Stimulated activated effector memory CD8-positive, alpha-beta T cell treated with anti-CD3 and anti-CD28 coated beads, Interleukin-12 subunit alpha, Interleukin-12 subunit beta, amount 100 ng/mL, for 72 hours (primary cell): ENCODE results near the gene SLC28A1.

Source experiments
- ATAC-seq: fragments of 150-1000 bp; cut with Tn5 transposase; 2 replicates; pipeline ENCODE4 v1.10.0; 2021
- DNase-seq, 2 donors: peaks; one replicate each; pipeline ENCODE4 v3.0.0; 2021 to 2022; ENCODE audit warnings: low spot score in 2 of 2
- H3K27ac Mint-ChIP-seq: one replicate; pipeline ENCODE4 v1.8.0; 2022; ENCODE audit warnings: mild to moderate bottlenecking, mixed read lengths
- H3K36me3 Mint-ChIP-seq: one replicate; pipeline ENCODE4 v1.8.0; 2022; ENCODE audit warnings: mild to moderate bottlenecking, mixed read lengths
- H3K4me1 Mint-ChIP-seq: one replicate; pipeline ENCODE4 v1.8.0; 2022; ENCODE audit warnings: mixed read lengths
- H3K4me3 Mint-ChIP-seq: one replicate; pipeline ENCODE4 v1.8.0; 2022; ENCODE audit warnings: mild to moderate bottlenecking, mixed read lengths
- H3K9me3 Mint-ChIP-seq: one replicate; pipeline ENCODE4 v1.8.0; 2022; ENCODE audit warnings: mixed read lengths

The SLC28A1 gene

DNA sequence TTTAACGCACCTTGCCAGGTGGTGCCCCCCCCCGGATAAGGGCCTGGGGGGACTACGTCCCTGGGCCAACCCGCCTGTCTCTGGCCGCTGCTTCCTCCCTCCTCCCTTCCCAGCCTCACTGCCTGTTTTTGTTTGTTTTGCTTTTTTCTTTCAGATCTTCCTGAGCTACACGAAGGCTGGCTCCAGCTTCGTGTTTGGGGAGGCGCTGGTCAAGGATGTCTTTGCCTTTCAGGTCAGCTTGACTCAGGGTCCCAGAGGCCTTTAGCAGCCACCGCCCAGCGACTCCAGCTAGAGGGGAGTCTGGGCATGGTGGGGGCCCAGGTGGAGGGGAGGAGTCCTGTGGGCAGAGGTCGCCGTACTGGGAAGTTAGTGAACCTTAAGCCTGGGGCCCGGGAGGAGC is 24.1 kb downstream of the SLC28A1 start:
- DNase-seq = no peak
- no peaks in the 10 kb centered on the region for H3K36me3 Mint-ChIP-seq
- H3K4me3 Mint-ChIP-seq = no peak overlapping the region
- H3K27ac Mint-ChIP-seq = no peak overlapping the region
- ATAC-seq = no peak
- no peaks in the 10 kb centered on the region for H3K9me3 Mint-ChIP-seq
- H3K4me1 Mint-ChIP-seq = peaks cover 9% of the 10 kb centered on the region

DNA sequence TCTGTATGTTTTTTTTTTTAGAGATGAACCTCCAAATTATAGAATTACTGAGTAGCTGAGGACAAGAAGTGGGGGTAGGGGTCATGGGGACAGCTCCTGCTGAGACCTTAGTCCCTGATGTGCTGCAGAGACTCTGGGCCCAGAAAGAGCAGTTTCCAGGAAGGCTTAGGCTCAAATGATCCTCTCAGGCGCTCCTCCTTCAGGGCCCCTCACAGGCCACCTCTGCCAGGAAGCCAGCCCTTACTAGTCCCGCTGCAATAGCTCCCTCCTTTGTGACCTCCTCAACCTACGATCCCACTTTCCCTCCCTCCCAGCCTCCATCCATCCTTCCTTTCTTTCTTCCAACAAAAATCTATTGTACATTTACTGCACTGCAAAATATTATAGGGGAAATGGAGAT is 24.6 kb downstream of the SLC28A1 start:
- Mint-ChIP-seq H3K4me3 (no peak overlapping the region), H3K4me1 (peaks cover 9% of the 10 kb centered on the region), H3K36me3 (no peaks in the 10 kb centered on the region), H3K27ac (no peak overlapping the region), H3K9me3 (no peaks in the 10 kb centered on the region)
- DNase-seq (no peak), ATAC-seq (no peak)

DNA sequence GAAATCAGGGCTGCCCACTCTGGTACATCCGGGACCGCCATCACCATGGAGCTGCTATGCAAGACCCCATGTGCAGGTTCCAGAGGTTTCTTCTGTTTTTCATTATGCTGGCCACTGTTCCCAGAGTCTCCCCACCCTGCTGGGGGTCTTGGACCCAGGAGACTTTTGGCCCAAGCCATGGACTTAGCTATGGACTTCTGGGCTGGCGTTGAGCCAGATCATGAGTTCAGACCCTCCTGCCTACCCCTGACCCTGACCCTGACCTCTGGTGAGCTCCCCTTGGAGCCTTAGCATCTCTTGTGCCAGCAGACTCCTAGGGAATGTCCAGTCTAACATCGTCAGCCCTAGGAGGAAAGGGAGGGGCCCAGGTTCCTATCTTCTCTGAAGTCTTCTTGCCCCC is 25.3 kb downstream of the SLC28A1 start:
- Mint-ChIP-seq H3K36me3 (no peaks in the 10 kb centered on the region), H3K4me3 (no peak overlapping the region), H3K27ac (no peak overlapping the region), H3K4me1 (peaks cover 12% of the 10 kb centered on the region), H3K9me3 (no peaks in the 10 kb centered on the region)
- DNase-seq (no peak), ATAC-seq (no peak)

DNA sequence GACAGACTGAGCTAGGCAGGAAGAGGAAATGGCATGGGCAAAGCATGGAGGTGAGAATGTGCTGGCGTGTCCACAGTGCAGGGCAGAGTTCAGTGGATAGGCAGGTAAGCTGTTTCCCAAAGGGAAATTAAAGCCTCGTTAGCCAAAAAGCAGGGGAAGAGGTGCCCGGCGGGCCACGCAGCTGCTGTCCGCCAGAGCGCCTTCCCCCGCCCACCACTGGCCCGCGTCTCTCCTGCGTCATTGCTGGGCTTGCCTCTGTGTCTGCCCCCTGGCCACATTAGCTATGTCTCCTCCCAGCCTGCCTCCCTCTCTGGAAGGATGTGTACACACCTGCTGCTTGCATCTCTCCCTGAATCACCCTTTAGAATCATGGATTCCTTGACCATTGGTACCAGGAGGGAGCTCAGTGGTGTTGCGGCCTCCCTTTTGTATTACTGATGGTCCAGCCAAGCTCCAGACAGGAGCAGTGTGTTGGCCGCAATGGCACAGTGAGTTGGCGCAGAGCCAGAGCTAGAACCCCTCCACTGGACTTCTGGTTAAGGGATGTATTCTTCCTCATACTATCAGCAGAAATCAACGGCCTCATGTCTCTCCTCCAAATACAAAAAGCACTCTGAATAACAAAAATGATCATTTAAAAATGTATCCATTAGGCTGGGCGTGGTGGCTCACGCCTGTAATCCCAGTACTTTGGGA is 26.6 kb downstream of the SLC28A1 start:
- H3K27ac Mint-ChIP-seq = no peak overlapping the region
- H3K9me3 Mint-ChIP-seq = no peaks in the 10 kb centered on the region
- no peaks in the 10 kb centered on the region for H3K36me3 Mint-ChIP-seq
- no peak overlapping the region for H3K4me3 Mint-ChIP-seq
- H3K4me1 Mint-ChIP-seq = peaks cover 23% of the 10 kb centered on the region
- DNase-seq (no peak), ATAC-seq (no peak)

DNA sequence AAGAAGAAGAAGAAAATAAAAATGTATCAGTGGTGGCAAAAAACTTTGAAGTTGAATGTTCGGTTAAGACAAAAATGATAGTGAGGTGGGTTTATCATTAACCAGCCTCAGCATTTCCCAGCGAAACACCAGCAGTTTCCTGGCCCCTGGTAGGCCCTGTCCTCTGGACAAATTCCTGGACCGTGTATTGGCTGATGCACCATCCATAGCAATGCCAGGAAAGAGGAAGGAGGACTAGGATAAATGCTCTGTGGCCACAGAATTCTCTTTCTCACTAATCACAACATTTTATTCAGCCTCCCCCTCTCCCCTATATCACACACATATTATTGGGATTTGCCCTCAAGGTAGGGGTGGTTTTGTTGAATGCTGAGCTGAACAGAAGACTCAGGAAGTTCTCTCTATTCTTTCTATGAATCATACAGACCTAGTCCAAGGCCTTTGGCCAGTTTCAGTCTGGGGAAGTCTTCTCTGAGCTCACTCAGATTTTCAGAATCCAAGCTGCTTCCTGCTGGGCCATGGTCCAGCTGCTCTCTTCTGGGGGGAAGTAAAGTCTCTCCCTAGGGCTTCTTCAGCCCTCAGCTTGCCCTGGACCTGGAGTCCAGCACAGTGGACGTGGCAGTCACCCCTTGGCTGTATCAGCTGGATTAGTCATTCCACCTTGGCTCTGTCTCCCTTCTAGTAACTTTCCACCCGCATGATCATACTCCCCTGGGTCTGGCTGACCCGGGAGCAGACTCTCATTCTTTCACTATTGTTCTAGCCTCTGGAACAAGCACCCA is 27.6 kb downstream of the SLC28A1 start:
- no peaks in the 10 kb centered on the region for H3K9me3 Mint-ChIP-seq
- no peaks in the 10 kb centered on the region for H3K36me3 Mint-ChIP-seq
- no peak overlapping the region for H3K4me3 Mint-ChIP-seq
- DNase-seq = no peak
- H3K4me1 Mint-ChIP-seq = peaks cover 23% of the 10 kb centered on the region
- H3K27ac Mint-ChIP-seq = peak overlapping the region; percentile 55
- ATAC-seq = no peak

DNA sequence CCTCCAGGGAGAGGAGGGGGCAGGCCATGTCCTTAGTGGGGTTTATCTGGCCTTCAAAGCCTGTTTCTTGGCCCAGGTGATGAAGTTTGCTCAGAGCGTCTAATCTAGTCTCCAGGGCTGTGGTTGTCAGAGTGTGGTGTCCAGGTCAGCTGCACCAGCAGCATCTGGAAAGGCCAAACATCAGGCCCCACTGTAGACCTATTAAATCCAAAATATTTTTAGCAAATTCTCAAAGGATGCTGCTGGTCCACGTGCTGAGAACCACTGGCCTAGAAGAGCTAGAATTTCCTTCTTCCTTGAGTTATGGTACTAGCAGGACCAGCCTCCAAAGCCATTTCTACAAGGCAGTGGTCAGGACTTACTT is 28.9 kb downstream of the SLC28A1 start:
- no peak for DNase-seq
- H3K4me1 Mint-ChIP-seq = peaks cover 23% of the 10 kb centered on the region
- H3K27ac Mint-ChIP-seq = no peak overlapping the region
- no peak for ATAC-seq
- no peaks in the 10 kb centered on the region for H3K36me3 Mint-ChIP-seq
- H3K4me3 Mint-ChIP-seq = no peak overlapping the region
- H3K9me3 Mint-ChIP-seq = no peaks in the 10 kb centered on the region

DNA sequence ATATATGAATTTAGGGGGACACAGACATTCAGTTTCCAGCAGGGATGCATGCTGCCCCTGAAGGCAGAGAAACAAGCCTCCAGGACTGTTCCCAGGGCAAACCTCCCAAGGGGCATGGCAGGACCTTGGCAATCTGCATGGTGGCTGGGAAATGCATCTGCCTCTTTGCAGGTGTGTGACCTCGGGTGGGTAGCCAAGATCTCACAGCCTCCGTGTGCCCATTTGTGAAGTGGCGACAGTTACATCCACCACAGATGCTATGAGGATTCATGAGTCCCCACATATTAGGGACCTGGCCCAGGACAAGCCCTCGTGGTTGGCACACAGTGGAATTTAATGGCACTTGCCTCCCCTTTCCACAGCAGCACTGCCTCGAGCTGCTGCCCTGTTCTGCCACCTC is 29.9 kb downstream of the SLC28A1 start:
- Mint-ChIP-seq H3K27ac (peak overlapping the region; percentile 85), H3K4me3 (peak overlapping the region; percentile 71), H3K4me1 (peaks cover 23% of the 10 kb centered on the region), H3K36me3 (no peaks in the 10 kb centered on the region), H3K9me3 (no peaks in the 10 kb centered on the region)
- DNase-seq (no peak), ATAC-seq (no peak)

DNA sequence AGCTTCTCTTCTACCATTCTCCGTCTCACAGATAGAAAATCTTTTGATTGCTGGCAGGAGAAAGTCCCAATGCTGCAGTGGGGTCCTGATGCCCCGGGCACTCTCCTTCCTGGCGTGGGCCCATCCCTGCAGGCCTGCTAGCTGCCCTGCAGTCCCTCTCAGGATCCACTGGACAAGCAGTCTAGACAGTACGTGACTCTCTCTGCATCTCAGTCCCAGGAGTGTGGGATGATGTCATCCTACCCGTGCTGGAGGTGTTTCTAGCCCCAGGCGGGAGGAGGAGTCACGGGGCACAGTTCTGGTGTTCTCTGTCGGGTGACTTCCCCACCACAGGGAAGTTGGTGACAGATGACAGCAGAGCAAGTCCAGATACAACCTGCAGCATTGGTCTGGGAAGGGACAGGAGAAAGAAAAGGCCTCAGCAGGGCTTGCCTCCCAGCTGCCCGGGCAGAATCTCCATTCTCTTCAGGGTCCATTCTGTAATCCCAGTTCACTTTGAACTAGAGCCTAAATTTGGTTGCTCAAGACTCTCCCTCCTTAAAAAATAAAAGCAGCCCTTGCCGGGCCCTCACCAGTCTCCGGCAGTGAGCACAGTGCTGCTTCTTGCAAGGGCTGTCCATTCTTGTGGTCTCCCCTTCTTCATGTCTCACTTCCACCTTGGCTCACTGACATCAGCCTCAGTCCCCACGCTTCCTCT is 30.6 kb downstream of the SLC28A1 start:
- DNase-seq (peak in 1 of 2 donors; percentile 38), ATAC-seq (peak; percentile 97)
- H3K9me3 Mint-ChIP-seq = no peaks in the 10 kb centered on the region
- no peaks in the 10 kb centered on the region for H3K36me3 Mint-ChIP-seq
- peak overlapping the region; percentile 71 for H3K4me3 Mint-ChIP-seq
- H3K4me1 Mint-ChIP-seq = peaks cover 23% of the 10 kb centered on the region
- peak overlapping the region; percentile 85 for H3K27ac Mint-ChIP-seq

DNA sequence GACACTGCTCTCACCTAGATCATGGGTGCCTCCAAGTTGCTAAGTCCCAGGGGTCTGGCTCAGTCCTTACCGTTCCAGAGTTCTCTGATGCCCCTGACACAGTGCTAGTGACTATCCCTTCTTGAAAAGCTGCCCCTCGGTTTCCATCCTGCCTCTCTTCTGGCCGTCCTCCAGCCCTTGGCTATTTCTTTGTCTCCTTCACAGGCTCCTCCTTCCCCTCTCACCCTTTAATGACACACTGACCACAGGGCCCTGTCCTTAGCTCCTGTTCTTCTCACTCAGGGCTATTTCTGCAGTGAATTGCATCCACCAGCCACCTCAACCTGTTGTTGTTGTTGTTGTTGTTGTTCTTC is 31.1 kb downstream of the SLC28A1 start:
- peak overlapping the region; percentile 44 for H3K27ac Mint-ChIP-seq

DNA sequence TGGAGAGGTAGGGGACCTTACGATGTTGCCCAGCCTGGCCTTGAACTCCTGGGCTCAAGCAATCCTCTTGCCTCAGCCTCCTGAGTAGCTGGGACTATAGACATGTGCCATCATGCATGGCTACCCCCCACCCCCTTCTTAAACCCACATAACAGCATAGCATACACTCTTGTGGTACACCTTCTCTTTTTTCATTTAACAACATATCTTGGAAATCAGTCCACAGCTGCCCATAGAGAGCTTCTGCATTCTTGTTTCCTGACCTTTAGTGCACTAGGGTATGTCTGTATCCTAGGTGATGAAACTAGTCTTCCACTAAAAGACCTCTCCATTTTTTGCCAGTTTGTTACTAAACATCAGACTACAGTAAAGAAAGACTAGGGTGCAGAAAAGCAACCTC is 33.0 kb downstream of the SLC28A1 start:
- Mint-ChIP-seq H3K36me3 (no peaks in the 10 kb centered on the region), H3K9me3 (no peaks in the 10 kb centered on the region), H3K4me1 (peaks cover 20% of the 10 kb centered on the region), H3K4me3 (no peak overlapping the region), H3K27ac (peak overlapping the region; percentile 6)
- ATAC-seq (no peak), DNase-seq (no peak)

More for the DNA sequence above, 31.1 kb downstream of the SLC28A1 start:
- Mint-ChIP-seq H3K9me3 (no peaks in the 10 kb centered on the region), H3K4me1 (peaks cover 23% of the 10 kb centered on the region), H3K36me3 (no peaks in the 10 kb centered on the region), H3K4me3 (peak overlapping the region; percentile 71)
- ATAC-seq (peak; percentile 17), DNase-seq (no peak)

DNA sequence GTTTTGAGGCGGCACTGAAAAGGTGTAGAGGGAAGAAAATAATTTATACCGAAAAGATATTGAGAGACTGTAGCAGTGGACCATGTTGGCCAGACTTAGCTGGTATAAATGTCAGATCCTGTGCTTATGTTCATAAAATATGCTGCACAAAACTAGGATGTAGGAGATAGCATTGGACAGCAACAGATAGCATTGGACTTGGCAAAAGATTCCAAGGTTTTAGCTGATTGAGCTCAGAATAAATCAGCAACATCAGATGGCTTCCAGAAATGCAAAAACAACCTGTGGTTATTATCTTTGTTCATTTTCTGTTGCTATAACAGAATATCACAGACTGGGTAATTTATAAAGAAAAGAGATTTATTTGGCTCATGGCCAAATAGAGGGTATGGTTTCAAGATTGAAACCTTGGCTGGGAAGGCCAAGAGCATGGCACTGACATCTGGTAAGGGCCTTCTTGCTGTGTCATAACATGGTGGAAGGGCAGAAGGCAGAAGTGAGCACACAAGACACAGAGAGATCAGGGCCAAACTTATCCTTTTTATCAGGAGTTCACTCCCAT is 34.7 kb downstream of the SLC28A1 start:
- Mint-ChIP-seq H3K4me3 (no peak overlapping the region), H3K9me3 (no peaks in the 10 kb centered on the region), H3K4me1 (peaks cover 14% of the 10 kb centered on the region), H3K27ac (peak overlapping the region; percentile 51), H3K36me3 (no peaks in the 10 kb centered on the region)
- DNase-seq (no peak), ATAC-seq (no peak)

DNA sequence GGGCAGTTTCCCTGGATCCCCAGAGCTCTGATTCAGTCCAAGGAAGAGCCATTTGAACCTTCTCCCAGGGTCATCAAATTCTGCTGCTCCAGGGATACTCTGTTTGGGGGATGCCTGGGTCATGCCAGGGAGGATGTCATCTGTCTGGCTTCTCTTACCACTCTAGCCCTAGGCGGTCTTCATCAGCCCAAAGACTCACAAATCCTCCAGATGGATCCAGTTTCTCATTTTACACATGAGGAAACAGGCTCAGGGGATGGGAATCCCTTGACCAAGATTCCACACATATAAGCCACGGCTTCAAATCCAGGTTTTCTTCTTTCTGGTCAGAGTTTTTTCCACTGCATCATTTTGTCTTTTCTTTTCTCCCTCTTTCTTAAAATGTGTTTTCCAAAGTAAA is 36.7 kb downstream of the SLC28A1 start:
- peak overlapping the region; percentile 58 for H3K27ac Mint-ChIP-seq
- DNase-seq (no peak), ATAC-seq (no peak)
- no peak overlapping the region for H3K4me3 Mint-ChIP-seq
- H3K4me1 Mint-ChIP-seq = no peaks in the 10 kb centered on the region
- no peaks in the 10 kb centered on the region for H3K36me3 Mint-ChIP-seq
- H3K9me3 Mint-ChIP-seq = no peaks in the 10 kb centered on the region

DNA sequence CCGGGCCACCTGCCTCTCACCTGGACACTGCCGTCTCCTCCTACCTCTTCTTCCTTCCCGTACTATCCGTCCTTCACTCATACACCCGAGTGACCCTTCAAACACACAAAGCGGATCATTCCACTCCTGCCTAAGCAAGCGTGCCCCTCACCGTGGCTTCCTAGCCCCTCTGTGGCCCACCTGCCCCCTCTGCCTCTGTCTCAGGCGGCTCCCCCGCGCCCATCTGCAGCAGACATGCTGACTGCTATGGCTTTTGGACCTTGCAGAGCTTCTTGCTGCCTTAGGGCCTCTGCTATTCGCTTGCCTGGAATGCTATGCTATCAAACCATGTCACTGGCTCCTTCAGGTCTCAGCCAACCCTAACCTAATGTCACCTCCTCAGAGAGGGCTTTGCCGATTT is 38.1 kb downstream of the SLC28A1 start:
- Mint-ChIP-seq H3K4me3 (no peak overlapping the region), H3K9me3 (no peaks in the 10 kb centered on the region), H3K36me3 (no peaks in the 10 kb centered on the region), H3K27ac (peak overlapping the region; percentile 58), H3K4me1 (no peaks in the 10 kb centered on the region)
- no peak for ATAC-seq
- no peak for DNase-seq

DNA sequence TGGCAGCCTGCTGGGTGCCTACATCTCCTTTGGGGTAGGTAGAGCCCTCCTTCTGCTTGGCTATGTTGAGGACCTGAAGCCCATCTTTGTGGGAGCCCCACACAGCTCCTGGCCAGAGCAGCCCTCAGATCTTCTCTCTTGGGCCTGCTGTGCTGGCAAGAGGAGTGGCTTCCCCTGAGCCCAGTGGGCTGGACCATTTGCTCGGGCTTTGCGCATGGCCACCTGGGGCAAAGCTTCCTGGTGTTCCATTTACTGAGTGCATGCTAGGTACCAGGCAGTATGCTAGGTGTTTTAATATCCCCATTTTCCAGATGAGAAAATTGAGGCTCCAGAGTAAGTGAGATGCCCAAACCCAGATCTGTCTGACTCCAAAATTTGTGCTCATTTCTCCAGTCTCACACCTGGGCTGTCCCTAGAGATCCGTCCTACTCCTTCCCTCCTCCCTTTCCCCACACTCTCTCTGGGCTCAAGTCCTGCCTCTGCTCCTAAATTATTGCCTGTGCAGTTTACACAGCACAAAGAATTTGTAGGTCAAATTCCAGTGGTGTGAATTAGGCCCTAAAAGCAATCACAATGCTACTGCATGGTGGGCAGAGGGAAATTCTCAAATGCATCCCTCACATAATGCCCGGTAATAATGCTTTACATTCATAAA is 39.7 kb downstream of the SLC28A1 start:
- DNase-seq = no peak
- Mint-ChIP-seq H3K4me1 (peaks cover 8% of the 10 kb centered on the region), H3K36me3 (no peaks in the 10 kb centered on the region), H3K4me3 (no peak overlapping the region), H3K27ac (no peak overlapping the region), H3K9me3 (no peaks in the 10 kb centered on the region)
- ATAC-seq = no peak
